HG02642 (cell line): ENCODE data around the gene CASK.

Experiments used
- ATAC-seq: cut with Tn5 transposase; IDR thresholded peaks from one replicate; pipeline ENCODE4 v1.9.1; 2021; ENCODE audit warnings: mild to moderate bottlenecking; ENCODE audit not compliant: unreplicated experiment, poor library complexity

The CASK gene

DNA sequence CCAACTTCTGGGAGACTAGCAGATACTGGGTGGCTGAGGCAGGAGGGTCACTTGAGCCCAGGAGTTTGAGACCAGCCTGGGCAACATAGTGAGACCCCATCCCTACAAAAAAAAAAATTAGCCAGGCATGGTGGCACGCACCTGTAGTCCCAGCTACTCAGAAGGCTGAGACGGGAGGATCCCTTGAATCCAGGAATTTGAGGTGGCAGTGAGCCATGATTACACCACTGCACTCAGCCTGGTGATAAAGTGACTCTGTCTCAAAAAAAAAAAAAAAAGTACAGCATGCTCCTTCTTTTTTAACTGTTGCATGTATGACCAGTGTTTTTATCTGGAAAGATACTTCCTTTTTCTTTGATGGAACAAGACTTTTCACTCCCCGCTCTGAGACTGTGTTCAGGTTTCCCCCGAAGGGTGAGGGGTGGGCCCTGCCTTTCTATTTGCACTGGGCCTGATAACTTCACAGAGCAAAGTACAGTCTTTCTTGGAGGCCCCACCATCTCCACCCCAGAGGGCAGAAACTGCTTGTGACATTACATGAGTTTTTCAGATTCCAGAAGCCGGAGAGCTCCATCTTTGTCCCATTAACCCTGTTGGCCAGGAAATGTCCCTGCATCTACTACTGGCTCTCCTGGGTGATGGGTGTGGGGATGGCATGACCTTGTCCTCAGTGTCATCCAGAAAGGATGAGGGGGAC, 441.1 kb downstream of the CASK start:
- no peak for ATAC-seq

DNA sequence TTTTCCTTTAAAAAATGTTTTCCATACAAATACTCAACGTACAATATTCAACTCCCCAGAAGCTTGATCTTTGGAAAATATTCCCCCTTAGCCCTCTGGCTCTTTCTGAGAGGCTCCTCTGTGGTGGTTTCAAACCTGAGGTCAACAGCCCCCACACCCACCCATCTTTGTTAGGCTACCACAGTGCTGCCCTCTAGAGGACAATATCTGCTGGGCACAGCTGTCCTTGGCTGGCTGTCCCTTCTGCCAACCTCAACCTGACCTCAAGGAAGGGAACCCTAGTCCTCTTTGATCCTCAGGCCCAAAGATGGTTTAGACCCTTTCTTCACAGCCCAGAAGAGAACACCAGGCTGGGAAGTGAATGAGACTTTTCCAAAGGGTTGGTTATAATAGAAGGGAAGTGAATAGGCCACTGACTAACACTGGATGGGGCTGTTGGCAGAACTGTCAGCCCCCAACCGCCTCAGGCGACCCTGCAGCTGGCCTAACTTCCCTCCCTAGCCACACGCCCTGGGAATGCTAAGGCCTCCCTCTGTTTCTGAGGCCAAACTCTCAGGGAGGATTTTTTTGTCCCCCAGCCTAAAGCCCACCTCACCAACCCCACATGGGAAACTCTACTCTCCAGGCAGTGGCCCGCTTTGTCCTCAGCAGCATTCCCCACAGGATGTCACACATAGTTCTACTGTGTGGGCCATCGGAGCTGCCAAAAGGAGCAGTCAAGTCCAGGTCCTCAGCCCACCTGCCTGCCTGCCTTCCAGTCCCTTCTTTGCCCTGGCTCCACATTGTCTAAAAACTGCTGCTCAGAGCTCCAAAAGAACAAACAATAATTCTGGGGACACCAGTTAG, 441.9 kb downstream of the CASK start:
- no peak for ATAC-seq

DNA sequence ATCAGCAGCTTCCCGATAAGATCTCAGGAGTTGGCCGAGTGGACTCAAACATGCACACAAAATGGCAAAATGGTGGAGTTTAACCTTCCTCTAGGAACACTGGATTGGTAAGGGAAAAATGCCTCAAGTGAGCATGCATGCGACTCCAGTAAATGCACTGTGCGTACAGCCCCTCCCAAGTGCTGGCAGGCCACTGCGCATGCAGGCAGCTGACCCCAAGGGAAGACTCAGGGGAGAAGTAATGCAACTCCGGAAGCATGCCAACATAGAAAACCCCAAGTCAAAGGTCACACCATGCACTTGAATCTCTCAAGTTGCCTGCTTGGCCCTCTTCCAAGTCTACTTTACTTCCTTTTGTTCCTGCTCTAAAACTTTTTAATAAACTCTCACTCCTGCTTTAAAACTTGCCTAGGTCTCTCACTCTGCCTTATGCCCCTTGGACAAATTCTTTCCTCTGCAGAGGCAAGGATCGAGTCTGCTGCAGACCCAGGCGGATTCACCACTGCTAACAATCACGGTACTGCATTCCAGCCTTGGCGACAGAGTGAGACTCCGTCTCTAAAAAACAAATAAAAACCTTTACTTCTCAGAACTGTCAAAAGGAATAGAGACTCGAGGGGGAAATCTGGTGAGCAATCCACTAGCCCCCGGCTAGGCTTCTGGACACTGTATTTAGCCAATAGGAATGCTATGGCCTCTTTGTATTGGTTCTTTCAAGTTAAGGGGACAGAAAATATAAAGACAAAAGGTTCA, 442.7 kb downstream of the CASK start:
- no peak for ATAC-seq

DNA sequence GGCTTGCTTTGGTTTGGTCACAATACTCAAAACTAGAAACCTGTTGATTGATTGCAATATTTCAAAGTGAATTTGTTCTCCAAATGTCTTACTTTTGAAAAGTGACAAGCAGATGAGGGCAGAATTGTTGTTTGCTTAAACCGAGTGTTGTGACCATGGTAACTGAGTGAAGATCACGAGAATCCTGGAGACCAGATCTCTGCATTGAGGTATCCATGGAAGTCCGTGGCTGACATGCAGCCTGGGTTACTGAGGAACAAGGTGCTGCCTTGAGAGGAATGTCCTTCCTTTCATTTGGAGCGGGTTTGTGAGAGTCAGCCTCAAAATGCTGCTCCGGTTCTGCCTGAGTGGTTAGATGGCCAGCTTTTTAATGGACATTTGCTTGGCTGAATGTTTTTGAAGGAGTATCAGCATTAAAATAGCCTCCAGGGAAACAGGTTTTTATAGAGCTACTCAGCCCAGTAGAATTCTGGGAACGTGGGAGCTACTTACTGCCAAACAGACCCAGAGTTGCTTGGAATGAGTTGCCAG, 444.9 kb downstream of the CASK start:
- no peak for ATAC-seq

DNA sequence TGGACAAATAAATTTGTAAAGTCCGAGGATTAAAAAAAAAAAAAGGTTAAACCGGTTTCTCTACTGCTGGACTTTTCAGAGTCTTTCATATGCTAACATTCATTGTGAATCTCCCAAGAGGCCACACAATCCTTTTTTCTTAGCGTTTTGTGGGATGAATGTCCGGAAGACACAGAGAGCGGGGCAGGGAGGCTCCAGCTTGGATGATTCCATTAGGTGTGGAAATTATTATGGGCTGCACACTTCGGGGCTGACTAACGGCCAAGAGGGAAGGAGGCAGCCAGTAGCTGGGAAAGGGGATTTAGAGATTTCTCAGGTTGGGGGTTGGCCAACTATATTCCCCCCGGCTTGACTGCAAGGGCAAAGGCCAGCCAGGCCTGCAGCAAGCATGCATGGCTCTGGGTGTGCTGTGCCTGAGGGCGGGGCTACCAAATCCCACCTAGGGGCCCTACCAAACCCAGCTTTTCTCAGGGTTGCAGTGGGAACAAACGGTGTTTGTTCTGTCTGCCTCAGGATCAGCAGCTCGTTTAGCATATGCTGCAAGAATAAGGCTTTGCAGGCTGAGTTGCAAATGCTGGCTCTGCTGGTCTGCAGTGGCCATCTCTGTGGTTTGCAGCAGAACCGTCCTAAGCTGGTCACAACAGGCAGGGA, 447.6 kb downstream of the CASK start:
- ATAC-seq, result no peak

DNA sequence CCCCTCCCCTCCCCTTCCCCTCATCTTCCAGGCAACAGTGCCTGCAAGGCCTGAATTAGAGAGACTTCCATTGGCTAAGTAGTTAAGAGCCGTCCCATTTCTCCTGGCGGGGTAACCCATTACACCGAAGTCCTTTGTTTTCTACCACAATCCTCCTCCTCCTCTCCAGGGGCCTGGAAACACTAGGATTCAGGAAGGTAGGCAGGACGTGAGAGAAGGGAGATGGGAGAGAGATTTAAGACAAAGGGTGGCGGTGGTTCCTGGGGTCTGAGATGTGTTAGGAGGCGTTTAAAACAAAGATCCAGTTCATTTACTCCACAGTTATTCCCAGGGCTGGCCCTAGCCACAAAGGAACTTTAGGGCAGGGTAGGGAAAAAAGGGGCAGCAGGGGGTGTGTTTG, 448.2 kb downstream of the CASK start:
- no peak for ATAC-seq

DNA sequence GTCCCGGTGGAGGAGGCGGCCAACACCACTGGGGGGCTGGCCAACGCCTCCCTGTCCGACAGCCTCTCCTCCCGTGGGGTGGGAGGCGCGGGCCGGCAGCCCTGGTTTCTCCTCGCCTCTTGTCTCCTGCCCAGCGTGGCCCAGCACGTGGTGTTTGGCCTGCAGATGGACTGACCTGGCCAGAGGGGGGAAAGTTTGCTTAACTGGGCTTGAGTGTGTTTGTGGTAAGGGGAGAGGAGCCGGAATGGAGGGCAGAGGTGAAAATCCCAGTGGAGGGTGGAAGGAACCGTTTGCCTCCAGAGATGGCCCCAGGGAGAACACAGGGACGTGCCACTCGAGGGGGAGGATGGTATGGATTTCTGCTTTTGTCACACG, 448.6 kb downstream of the CASK start:
- ATAC-seq, result no peak

DNA sequence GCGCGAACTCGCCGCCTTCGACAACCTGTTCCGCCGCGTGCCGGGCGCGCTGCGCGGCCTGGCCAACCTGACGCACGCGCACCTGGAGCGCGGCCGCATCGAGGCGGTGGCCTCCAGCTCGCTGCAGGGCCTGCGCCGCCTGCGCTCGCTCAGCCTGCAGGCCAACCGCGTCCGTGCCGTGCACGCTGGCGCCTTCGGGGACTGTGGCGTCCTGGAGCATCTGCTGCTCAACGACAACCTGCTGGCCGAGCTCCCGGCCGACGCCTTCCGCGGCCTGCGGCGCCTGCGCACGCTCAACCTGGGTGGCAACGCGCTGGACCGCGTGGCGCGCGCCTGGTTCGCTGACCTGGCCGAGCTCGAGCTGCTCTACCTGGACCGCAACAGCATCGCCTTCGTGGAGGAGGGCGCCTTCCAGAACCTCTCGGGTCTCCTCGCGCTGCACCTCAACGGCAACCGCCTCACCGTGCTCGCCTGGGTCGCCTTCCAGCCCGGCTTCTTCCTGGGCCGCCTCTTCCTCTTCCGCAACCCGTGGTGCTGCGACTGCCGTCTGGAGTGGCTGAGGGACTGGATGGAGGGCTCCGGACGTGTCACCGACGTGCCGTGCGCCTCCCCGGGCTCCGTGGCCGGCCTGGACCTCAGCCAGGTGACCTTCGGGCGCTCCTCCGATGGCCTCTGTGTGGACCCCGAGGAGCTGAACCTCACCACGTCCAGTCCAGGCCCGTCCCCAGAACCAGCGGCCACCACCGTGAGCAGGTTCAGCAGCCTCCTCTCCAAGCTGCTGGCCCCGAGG, 449.2 kb downstream of the CASK start:
- ATAC-seq, result no peak

DNA sequence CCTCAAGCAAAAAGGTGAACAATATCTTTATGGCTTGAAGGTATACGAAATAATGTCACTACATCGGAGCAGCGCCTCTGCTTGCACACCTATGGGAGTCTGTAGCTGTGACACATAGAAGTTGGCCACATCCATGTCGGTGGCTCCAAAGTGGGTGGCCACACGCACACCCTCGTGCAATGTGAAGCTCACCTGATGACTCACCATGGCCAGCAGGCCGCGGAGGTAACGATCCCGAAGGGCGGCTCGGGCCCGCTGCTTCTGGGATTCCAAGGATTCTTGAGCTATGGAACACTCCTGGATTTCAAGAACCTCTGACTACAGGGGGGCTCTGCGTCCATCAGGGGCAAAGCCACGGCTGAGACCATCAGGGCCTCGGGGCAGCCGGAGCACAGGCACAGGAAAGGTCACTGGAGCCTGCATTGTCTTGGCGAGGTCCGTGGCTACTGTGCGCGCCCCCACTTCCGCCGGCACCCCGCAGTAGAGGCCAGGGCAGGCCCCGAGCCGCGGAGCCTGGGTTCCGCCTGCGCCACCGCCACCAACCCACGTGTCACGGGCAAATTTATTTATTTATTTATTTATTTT, 451.0 kb downstream of the CASK start:
- no peak for ATAC-seq

DNA sequence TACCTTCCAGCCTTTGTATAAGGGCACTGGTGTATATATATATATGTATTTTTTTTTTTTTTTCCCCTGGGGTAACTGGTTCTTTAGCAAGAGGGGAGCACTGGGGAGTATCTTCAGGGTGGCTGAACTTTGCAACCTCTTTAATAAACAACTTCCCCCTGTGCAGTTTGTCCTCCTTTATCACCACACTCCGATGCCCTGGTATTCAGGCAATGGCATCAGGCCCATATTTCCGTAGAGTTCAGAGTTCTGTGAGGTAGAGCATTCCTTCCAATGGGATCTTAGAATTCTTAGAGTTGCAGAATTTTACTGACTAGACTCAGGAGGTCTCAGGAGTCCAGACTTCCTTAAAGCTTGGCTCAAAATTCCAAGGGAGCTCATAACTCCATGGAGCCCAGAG, 451.6 kb downstream of the CASK start:
- ATAC-seq, result no peak

DNA sequence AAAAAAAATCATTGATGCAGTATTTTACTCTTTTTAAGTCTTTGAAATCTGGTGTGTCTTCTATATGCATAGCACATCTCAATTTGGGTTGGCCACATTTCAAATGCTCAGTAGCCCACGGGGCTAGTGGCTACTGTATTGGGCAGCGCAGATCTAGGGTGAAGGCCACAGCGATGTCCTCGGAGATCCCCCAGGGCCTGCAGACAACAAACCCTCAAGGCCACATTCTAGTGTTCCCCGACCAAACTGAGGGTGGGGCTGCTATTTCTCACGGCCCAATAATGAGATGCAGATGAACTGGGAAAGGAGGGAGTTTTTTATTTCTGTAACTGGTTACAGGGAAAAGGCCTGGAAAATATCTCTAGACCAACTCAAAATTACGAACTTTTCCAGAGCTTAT, 452.6 kb downstream of the CASK start:
- no peak for ATAC-seq

DNA sequence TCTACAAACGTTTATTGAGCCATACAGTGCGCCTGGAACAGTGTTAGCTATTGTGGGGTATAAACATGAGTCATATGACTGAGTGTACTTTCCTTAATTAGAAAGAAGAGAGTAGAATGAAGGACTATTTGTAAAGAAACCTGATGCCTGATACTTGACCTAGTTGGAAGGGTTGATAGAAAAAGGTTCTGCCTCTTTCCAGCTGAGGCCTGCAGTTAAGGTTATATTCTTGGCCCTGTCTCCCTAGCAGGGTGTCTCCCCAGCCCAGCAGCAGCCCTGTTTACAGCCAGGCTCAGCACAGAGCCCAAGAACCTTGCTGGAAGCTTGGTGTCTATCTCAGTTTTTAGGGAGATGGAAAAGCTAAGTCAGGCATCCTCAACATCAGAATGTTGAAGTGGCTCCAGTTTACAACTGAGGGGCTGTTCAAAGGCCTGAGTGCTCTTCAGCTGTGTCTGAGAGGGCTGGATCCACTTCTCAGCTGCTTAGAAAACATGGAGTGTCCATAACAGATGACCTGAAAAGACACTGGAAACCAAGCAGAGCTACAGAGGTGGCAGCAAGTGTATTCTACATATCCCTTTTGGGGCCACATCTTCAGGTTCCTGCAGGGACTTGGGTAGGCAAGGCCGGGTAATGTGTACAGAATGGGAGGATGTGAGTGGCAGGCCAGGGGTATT, 454.6 kb downstream of the CASK start:
- ATAC-seq, result no peak
